ENCODE data around the gene ZSCAN23.

The ZSCAN23 gene

DNA sequence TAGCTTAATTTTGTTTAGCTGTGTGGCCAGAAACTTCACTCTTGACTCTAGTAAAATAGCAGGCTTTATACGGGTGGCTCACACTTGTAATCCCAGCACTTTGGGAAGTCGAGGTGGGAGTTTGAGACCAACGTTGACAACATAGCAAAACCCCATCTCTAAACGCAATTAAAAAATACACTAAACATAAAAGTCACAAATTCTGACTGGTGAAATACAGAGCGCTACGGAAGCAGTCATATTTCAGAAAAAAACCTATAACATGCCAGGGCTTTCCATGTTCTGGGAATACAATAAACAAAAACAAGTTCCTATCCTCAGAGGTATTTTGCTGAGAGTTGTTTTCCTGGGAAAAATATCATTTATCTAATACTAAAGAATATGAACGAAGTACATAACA lies 24.8 kb upstream of the ZSCAN23 start:
- Histone ChIP-seq H3K36me3 (ENCODE audit: insufficient read depth, low read length) (no peaks in the 10 kb centered on the region), H4K20me1 (ENCODE audit: insufficient read depth, low read length, poor library complexity, severe bottlenecking) (no peaks in the 10 kb centered on the region), H3K9me2 (replicated peaks; ENCODE audit: low read depth, low read length) (no peaks in the 10 kb centered on the region), H3K27me3 (ENCODE audit: insufficient read depth, low read length, poor library complexity, severe bottlenecking) (no peaks in the 10 kb centered on the region), H3K4me1 (ENCODE audit: insufficient read depth, low read length, poor library complexity, severe bottlenecking) (no peaks in the 10 kb centered on the region), H2AFZ (ENCODE audit: low read length) (no peak overlapping the region), H3K9ac (ENCODE audit: low read depth, low read length, poor library complexity, severe bottlenecking) (no peak overlapping the region), H3F3A (ENCODE audit: low read depth) (no peaks in the 10 kb centered on the region), H3K79me2 (ENCODE audit: insufficient read depth, low read length) (no peaks in the 10 kb centered on the region), H3K9me3 (ENCODE audit: insufficient read depth, low read depth, low read length) (no peaks in the 10 kb centered on the region; the same call in 1 of the 2 replicates), H3K4me3 (ENCODE audit: low read length, poor library complexity, severe bottlenecking) (no peak overlapping the region), H3K4me2 (ENCODE audit: low read depth, low read length, poor library complexity, severe bottlenecking) (no peak overlapping the region)
- no peak for TF ChIP-seq EZH2phosphoT487 (IDR thresholded peaks at IDR 0.05; ENCODE audit: borderline replicate concordance)
- TF ChIP-seq, protein P1, sequence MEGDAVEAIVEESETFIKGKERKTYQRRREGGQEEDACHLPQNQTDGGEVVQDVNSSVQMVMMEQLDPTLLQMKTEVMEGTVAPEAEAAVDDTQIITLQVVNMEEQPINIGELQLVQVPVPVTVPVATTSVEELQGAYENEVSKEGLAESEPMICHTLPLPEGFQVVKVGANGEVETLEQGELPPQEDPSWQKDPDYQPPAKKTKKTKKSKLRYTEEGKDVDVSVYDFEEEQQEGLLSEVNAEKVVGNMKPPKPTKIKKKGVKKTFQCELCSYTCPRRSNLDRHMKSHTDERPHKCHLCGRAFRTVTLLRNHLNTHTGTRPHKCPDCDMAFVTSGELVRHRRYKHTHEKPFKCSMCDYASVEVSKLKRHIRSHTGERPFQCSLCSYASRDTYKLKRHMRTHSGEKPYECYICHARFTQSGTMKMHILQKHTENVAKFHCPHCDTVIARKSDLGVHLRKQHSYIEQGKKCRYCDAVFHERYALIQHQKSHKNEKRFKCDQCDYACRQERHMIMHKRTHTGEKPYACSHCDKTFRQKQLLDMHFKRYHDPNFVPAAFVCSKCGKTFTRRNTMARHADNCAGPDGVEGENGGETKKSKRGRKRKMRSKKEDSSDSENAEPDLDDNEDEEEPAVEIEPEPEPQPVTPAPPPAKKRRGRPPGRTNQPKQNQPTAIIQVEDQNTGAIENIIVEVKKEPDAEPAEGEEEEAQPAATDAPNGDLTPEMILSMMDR (conservative IDR thresholded peaks at IDR 0.05; ENCODE audit: low read length): no peak

DNA sequence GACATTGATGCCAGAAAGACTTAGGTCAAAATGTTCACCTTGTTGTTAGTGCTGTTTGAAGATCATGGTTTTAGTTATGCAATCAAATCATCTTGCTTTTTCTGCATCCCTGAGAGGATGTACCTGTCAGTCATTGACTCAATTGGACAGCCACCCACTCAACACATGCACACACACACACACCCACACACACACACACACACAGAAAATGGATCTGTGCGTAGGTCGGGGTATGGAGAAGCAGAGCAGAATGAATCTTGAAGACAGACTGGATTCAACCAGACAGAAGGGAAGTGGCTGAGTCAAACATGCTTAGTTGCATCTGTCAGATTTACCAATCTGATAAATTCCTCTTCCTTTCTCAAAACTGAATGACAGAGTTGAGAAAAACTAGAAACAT lies 19.1 kb upstream of the ZSCAN23 start:
- H3F3A ChIP-seq (ENCODE audit: low read depth): no peaks in the 10 kb centered on the region
- no peaks in the 10 kb centered on the region for H3K36me3 ChIP-seq (ENCODE audit: insufficient read depth, low read length)
- H3K4me3 ChIP-seq (ENCODE audit: low read length, poor library complexity, severe bottlenecking): no peak overlapping the region
- H3K4me2 ChIP-seq (ENCODE audit: low read depth, low read length, poor library complexity, severe bottlenecking): no peak overlapping the region
- no peaks in the 10 kb centered on the region for H3K27me3 ChIP-seq (ENCODE audit: insufficient read depth, low read length, poor library complexity, severe bottlenecking)
- H2AFZ ChIP-seq (ENCODE audit: low read length): no peak overlapping the region
- H3K9me2 ChIP-seq (replicated peaks; ENCODE audit: low read depth, low read length): no peaks in the 10 kb centered on the region
- H4K20me1 ChIP-seq (ENCODE audit: insufficient read depth, low read length, poor library complexity, severe bottlenecking): no peaks in the 10 kb centered on the region
- no peaks in the 10 kb centered on the region for H3K79me2 ChIP-seq (ENCODE audit: insufficient read depth, low read length)
- no peaks in the 10 kb centered on the region for H3K4me1 ChIP-seq (ENCODE audit: insufficient read depth, low read length, poor library complexity, severe bottlenecking)
- H3K9me3 ChIP-seq (ENCODE audit: insufficient read depth, low read depth, low read length): no peaks in the 10 kb centered on the region
- no peak overlapping the region for H3K9ac ChIP-seq (ENCODE audit: low read depth, low read length, poor library complexity, severe bottlenecking)
- TF ChIP-seq EZH2phosphoT487 (IDR thresholded peaks at IDR 0.05; ENCODE audit: borderline replicate concordance): no peak
- TF ChIP-seq, protein P1 (conservative IDR thresholded peaks at IDR 0.05; ENCODE audit: low read length): no peak

DNA sequence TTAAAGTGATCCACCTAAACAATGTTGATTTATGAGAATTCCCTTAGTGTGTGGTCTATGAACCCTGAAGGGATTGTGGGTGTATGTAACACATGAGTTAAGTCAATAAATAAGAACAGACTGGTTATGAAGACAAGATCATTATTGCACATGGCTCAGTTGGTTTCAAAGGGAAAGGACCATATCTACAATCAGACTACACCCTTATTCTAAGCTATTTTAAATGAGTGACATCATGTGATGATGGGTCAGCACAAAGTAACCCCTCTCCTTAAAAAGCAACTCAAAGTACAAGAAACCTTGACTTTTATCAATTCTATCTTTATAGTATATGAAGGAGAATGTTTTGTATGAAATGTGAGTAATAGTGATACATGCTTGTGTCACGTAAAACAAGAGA lies 15.3 kb upstream of the ZSCAN23 start:
- H3F3A ChIP-seq (ENCODE audit: low read depth): no peaks in the 10 kb centered on the region
- H3K79me2 ChIP-seq (ENCODE audit: insufficient read depth, low read length): no peaks in the 10 kb centered on the region
- no peak overlapping the region for H3K4me2 ChIP-seq (ENCODE audit: low read depth, low read length, poor library complexity, severe bottlenecking)
- H3K27me3 ChIP-seq (ENCODE audit: insufficient read depth, low read length, poor library complexity, severe bottlenecking): no peaks in the 10 kb centered on the region
- H3K4me3 ChIP-seq (ENCODE audit: low read length, poor library complexity, severe bottlenecking): no peak overlapping the region
- no peaks in the 10 kb centered on the region for H3K36me3 ChIP-seq (ENCODE audit: insufficient read depth, low read length)
- TF ChIP-seq, protein P1 (conservative IDR thresholded peaks at IDR 0.05; ENCODE audit: low read length): no peak
- TF ChIP-seq EZH2phosphoT487 (IDR thresholded peaks at IDR 0.05; ENCODE audit: borderline replicate concordance): no peak
- no peak overlapping the region for H3K9ac ChIP-seq (ENCODE audit: low read depth, low read length, poor library complexity, severe bottlenecking)
- no peaks in the 10 kb centered on the region for H3K9me2 ChIP-seq (replicated peaks; ENCODE audit: low read depth, low read length)
- H3K9me3 ChIP-seq (ENCODE audit: insufficient read depth, low read depth, low read length): no peaks in the 10 kb centered on the region
- H2AFZ ChIP-seq (ENCODE audit: low read length): no peak overlapping the region
- no peaks in the 10 kb centered on the region for H3K4me1 ChIP-seq (ENCODE audit: insufficient read depth, low read length, poor library complexity, severe bottlenecking)
- no peaks in the 10 kb centered on the region for H4K20me1 ChIP-seq (ENCODE audit: insufficient read depth, low read length, poor library complexity, severe bottlenecking)
